Femur (tissue), 1 donor: ENCODE results near the gene CPNE1.
"Not testable (repeated sequence)": the region's sequence is repeated elsewhere in the genome, so short reads cannot be mapped to it uniquely, and the experiment has no call there.

Experiments used
- DNase-seq: peaks from one replicate; pipeline ENCODE4 v3.0.0-alpha.2; 2017

CPNE1 gene

DNA sequence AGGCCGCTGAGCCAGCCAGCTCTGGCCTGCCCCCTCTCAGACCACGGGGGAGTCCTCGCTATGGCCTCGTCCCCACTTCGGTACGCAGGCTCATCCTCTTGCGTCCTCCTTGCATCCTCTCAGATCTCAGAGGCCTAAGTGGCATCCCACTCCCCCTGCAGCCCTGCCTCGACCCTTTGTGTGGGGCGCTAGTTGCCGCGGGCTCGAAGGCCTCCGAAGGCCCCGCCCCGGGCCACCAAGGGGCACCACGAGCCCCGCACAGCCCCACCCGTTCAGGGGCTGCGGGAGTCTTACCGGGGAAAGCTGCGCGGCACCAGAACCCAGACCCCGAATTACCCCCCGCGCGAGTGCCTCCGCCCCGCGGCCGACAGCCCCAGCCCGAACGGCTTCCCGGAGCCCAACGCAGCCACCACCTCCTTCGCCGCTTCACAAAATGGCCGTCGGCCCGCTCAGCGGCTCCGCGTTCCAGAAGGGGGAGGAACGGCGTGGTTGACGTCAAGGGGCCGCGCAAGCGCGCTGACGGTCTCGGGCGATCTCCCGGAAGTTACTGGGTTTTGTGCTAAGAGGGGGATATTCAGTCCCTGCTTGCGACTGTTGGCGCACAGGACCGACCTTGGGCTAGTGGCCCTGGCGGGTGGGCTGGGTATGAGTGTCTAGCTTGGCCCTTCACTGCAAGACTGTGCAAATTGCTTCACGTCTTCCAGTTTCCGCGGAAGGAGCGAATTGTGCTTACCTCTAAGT, at the start of gene CPNE1, which contains the start of gene RBM12:
CPNE1 (minus strand) TSS at position 435 of the 741 bp plus-strand sequence. CDS start 31,977 bp downstream, outside the sequence.
RBM12 (minus strand) TSS at position 435 of the 741 bp plus-strand sequence. CDS start 9,578 bp downstream, outside the sequence.
- peak; percentile 96 for DNase-seq

DNA sequence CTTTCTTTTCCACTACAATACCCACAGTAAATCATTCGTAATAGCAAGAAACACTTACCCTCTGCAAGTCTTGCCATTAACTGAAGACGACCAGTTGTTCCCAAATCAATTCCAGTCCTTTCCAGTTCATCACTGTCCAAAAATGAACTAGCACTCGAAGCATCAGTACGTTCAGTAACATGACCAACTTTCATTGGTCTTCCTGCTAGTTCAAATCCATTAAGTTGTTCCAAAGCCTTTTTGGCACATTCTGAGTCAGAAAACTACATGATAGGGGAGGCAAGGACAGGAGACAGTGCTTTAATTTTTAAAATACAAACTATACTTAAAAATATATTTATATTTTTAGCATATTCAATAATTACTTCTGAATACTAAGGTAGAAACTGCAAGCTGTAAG, 49.4 kb upstream of the CPNE1 start:
- DNase-seq: no peak

- DNase-seq: not testable (repeated sequence)
Observed at GRCh38 chr20:35713120-35713519, 48.4 kb upstream of the CPNE1 start.

- no peak for DNase-seq
Observed at GRCh38 chr20:35711588-35712209, 47.0 kb upstream of the CPNE1 start.

- no peak for DNase-seq
Observed at GRCh38 chr20:35710884-35711587, 46.3 kb upstream of the CPNE1 start.

DNA sequence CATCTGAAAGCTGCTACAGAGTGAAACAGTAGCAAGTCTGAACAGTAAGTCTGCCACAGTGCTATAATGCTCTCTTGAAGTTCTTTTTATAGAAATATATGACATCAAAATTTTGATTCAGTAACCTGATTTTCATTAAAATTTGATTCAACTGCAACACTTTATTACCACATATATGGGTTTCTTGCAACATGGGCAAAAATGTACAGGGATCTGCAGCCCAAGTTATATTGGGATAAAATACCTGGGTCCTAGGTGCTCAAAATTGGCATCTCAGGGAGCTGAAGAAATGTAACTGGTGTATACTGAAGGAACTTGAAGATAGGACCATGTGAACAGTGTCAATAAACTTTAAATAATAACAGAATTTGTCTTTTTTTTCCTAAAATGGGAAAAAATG, 45.3 kb upstream of the CPNE1 start:
- no peak for DNase-seq

DNA sequence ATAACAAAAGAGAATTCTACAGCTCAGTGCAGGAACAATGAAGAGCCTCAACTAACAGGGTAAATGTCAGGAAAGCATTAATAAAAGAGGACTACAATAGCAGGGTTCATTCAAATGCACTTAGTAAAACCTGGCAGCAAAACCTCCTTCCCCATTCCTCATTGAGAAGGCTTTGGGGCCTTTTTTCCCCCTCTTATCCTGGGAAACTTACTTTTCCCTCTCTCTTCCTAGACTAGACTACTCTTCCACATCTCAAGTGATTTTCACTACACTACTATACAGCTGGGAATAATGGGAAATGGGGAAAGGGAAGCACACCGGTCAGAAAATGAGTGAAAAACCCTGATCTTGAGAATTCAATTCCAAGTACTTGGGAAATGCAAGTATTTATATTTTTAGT, 44.6 kb upstream of the CPNE1 start:
- DNase-seq: no peak

DNA sequence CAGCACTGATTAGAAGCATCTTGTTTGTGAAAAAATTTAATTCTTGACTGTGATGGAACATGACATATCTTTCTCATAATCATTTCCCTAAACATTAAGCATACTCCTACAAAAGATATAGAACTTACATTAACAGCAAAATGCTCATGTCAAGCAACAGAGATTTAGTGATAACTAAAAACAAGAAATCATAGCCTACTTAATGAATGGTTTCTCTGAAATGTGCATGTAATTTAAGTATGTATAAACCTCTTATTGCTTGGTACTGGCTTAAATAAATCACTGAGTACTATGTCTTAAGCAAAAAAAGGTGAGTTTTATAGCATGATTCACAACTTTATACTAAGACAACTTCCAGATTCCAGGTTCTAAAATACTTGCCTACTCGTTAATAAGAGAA, 43.8 kb upstream of the CPNE1 start:
- DNase-seq: no peak

- not testable (repeated sequence) for DNase-seq
Observed at GRCh38 chr20:35706591-35707529, 42.2 kb upstream of the CPNE1 start.

DNA sequence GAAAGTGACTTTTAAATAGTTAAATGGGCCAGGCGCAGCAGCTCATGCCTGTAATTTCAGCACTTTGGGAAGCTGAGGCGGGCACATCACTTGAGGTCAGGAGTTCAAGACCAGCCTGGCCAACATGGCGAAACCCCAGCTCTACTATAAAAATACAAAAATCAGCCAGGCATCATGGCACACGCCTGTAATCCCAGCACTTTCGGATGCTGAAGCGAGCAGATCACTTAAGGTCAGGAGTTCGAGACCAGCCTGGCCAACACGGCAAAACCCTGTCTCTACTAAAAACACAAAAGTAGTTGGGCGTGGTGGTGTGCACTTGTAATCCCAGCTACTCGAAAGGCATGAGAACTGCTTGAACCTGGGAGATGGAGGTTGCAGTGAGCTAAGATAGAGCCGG, 41.2 kb upstream of the CPNE1 start:
- DNase-seq: not testable (repeated sequence)

DNA sequence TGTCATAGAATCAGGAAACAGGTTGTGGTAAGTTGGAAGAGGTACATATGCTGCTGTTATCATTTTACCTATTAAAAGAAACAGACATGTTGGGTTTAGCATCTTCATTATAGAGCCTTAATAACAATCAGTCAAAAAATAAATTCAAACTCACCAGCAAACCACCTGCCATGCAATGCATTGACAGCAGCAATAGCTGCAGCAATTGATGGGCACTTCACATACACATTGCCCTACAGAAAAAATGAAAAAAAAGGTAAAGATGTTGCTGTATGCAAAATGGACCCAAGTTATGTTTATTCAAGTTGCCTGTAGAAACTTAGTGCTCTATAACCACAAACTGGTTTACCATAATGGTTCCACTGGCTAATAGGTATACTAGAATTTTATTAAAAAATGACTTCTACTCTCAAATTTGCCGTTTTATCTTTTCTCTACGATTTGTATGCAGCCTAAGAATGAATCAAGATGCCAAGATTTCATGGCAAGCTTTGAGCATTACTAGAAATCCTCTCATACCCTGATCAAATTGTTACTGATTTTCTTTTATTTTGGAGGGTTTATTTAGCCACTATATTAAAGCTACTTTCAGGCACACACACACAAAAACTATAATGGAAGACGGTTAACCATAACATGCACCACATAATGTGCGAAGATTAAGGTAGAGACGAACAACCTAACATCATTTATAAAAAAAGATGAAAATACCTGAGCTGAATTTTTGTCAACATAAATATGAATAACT, 40.0 kb upstream of the CPNE1 start:
- DNase-seq: no peak

DNA sequence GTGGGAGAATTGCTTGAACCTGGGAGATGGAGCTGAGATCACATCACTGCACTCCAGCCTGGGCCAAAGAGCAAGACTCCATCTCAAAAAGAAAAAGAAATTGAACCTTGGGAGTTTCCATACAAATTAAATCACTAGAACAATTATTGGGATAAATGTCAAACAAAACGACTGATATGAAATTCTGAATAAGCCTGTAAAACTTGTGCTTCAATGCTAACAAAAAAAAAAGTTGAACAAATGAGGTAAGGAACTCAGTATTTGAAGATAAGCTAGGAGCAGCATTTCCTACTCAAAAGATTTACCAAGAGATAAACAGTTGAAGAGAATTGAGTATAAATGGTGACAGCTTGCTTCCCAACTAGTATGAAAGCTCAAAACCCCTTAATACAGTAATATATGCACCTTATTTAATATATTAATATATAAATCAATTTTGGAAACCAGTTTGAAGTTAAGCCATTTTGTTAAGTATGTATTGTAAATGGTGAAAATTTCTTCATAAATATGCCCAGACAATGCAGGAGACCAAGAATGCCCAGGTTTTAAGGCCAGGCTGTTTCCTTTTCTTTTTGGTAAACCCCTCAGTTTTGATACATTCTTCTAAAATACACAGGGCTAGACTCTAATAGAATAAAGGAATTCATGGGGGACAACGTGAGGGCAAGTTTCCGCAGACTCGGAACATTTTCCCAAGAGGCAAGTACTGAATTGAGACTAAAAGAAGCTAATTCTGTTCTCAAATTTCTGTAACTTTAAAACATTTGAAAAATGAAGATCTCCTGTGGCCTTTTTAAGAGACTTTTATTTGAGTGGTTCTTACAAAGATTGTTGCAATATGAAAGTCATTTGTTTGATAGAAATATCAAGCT, 38.4 kb upstream of the CPNE1 start:
- DNase-seq: no peak

DNA sequence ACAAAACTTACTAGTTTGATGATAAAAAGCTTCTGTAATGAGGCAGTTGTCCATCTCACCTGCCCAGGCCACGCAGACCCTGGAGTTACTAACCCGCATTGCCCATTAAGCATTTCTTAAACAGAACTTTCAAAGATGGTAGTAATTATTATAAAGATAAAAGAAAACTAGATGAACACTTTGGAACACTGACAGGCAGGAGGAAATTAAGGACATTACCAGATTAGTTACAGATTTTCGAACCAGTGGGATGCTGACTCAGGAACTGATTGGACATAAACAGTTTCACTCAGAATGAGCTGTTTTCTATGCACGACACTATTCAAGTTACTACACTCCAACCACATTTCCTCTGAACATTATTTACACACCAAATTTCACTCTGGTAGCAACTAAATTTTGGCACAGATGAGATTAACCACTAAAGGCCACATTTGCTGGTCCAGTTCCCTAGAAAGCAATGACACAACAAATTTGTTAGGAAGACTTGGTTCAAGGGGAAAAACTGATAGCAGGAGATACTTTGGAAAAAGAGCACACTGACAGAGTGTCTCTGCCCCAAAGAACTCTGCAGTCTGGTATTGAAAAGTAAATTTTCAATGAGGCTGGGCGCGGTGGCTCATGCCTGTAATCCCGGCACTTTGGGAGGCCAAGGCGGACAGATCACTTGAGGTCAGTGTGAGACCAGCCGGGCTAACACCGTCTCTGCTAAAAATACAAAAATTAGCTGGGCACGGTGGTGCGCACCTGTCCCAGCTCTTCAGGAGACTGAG, 37.5 kb upstream of the CPNE1 start:
- DNase-seq: no peak

DNA sequence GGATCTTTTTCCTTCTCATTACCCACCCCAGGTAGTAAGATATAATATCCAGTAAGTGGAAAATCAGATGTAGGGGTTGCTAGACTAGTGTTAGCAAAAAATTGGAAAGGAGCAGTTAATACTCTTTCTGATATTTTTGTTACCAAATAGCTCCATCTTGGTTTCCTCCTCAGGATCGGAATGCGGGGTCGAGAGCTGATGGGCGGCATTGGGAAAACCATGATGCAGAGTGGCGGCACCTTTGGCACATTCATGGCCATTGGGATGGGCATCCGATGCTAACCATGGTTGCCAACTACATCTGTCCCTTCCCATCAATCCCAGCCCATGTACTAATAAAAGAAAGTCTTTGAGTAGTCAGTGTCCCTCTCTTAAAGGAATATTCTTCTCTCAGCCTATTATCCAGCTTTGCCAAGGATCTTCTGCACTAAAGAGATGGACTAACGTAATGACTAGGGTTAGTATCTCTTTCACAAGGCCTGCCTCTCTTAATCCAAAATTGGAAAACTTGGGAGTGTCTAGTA, 36.0 kb upstream of the CPNE1 start:
- no peak for DNase-seq

- DNase-seq: no peak
Observed at GRCh38 chr20:35699957-35700624, 35.4 kb upstream of the CPNE1 start.

GRCh38 chr20:35699127-35699956, 34.6 kb upstream of the CPNE1 start, which contains the start of the genes NFS1 and ROMO1:
NFS1 (minus strand) TSS chr20:35699352; CDS start chr20:35699288, 64 bp downstream.
ROMO1 (plus strand) TSS chr20:35699405; CDS start chr20:35699633, 228 bp downstream.
- peak; percentile 94 for DNase-seq

DNA sequence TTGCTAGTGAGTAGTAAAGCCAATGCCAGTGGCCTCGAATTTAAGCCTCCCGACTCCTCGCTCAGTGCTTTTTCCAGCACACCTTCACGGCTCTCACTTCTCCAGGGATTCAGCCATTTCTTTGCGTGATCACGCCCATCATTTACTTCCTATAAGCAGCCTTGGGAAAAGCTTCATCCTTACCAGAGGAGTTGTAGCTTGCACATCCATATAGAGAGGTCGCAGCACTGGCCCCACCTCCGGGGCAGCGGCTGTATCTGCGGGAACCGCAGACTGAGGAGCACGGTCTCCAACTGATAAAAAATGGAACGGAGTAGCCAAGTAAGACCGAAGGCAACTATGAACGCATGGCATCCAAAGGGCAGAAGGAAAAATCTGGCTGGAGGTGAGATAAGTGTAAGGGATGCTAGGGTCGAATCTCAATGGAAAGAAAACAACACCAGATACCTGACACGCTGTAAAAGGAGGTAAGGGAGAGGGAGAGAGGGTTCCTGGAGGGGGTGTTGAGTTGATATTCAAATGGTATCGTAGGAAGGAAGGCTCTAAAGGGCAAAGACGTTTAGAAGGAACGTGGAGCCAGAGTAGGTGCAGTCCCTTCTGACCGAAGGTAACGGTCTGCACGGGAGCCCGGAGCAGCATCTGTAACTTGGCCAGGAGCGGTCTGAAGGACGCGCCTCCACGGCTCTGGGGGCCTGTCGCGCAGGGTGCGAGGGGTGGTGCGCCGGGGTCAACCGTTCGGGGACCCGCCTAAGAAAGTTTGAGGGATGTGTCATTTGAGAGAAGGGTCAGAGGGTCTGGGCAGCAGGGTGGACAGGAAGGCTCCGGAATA, 33.8 kb upstream of the CPNE1 start:
- DNase-seq: peak; percentile 25
